Measurements from ENCODE around the gene BLZF1. TPM values are rescaled to one million over a fixed set of nuclear protein-coding genes. Genes with fewer than 3 reads are reported as not detected.
"Not testable (repeated sequence)": the region's sequence is repeated elsewhere in the genome, so short reads cannot be mapped to it uniquely, and the experiment has no call there.

Gene BLZF1
- total RNA-seq, 4 donors from 2014 or later = 15.7 to 31.5 (median 22.5) TPM

DNA sequence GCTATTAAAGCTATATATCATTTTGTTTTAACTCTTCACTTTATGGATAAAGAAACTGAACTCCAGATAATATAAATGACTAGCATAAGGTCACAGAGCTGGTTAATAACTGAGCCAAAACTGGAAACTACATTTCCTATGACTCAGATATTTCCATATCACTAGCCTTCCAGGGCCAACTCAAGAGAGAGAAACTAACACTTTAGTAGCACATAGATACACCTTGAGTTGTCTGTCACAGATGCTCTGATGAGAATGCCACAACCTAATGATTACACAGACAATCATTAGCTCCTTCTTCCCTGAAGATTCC, 41.1 kb upstream of the BLZF1 start:
- TF ChIP-seq, protein P1, sequence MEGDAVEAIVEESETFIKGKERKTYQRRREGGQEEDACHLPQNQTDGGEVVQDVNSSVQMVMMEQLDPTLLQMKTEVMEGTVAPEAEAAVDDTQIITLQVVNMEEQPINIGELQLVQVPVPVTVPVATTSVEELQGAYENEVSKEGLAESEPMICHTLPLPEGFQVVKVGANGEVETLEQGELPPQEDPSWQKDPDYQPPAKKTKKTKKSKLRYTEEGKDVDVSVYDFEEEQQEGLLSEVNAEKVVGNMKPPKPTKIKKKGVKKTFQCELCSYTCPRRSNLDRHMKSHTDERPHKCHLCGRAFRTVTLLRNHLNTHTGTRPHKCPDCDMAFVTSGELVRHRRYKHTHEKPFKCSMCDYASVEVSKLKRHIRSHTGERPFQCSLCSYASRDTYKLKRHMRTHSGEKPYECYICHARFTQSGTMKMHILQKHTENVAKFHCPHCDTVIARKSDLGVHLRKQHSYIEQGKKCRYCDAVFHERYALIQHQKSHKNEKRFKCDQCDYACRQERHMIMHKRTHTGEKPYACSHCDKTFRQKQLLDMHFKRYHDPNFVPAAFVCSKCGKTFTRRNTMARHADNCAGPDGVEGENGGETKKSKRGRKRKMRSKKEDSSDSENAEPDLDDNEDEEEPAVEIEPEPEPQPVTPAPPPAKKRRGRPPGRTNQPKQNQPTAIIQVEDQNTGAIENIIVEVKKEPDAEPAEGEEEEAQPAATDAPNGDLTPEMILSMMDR (IDR thresholded peaks at IDR 0.05) = no peak
- DNase-seq (ENCODE audit: low spot score) = no peak
- no peak for ATAC-seq (ENCODE audit: low FRiP score)

DNA sequence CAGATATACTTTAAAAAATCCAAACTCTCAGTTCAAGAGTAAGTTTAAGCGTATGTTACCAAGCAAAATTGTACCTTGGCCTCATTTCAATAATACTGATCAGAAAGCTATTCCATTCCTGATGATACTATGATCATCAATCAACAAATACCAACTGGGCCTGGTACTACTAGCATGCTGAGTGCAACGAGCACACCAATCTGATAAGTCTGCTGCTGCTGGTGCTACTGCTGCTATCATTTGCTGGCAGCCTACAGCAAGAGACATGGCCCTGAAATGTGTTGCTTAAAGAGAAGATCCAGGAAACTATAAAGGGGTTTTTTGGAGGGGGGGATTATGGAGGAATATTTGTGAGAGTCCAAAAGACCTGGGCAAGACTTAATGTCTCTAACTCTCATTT, 40.1 kb upstream of the BLZF1 start:
- TF ChIP-seq, protein P1 (IDR thresholded peaks at IDR 0.05) = no peak
- DNase-seq (ENCODE audit: low spot score) (no peak), ATAC-seq (ENCODE audit: low FRiP score) (no peak)

DNA sequence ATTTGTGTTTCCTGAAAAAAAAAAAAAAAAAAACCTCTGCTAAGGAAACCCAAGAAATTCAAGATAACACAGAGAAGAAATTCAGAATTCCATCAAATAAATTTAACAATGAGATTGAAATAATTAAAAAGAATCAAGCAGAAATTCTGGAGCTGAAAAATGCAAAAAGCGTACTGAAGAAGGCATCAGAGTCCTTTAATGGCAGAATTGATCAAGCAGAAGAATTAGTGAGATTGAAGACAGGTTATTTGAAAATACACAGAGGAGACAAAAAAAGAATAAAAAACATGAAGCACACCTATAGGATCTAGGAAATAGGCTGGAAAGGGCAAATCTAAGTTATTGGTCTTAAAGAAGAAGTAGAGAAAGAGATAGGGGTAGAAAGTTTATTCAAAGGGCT, 38.6 kb upstream of the BLZF1 start:
- ATAC-seq (ENCODE audit: low FRiP score) (no peak), DNase-seq (ENCODE audit: low spot score) (no peak)
- TF ChIP-seq, protein P1 (IDR thresholded peaks at IDR 0.05) = no peak

DNA sequence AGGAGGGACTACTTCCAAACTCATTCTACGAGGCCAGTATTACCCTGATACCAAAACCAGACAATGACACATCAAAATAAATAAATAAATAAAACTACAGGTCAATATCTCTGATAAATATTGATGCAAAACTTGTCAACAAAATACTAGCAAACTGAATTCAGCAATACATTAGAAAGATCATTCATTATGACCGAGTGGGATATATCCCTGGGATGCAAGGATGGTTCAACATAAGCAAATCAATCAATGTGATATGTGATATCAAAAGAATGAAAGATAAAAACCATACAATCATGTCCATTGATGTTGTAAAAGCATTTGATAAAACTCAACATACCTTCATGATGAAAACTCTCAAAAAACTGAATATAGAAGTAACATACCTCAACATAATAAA, 37.1 kb upstream of the BLZF1 start:
- DNase-seq (ENCODE audit: low spot score) = no peak
- no peak for ATAC-seq (ENCODE audit: low FRiP score)
- TF ChIP-seq, protein P1 (IDR thresholded peaks at IDR 0.05) = no peak

DNA sequence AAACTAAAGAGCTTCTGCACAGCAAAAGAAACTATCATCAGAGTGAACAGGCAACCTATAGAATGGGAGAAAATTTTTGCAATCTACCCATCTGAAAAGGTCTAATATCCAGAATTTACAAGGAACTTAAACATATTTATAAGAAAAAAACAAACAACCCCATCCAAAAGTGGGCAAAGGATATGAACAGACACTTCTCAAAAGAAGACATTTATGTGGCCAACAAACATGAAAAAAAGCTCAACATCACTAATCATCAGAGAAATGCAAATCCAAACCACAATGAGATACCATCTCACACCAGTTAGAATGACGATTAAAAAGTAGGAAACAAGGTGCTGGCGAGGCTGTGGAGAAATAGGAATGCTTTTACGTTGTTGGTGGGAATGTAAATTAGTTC, 33.3 kb upstream of the BLZF1 start:
- ATAC-seq (ENCODE audit: low FRiP score); DNase-seq (ENCODE audit: low spot score): not testable (repeated sequence)

DNA sequence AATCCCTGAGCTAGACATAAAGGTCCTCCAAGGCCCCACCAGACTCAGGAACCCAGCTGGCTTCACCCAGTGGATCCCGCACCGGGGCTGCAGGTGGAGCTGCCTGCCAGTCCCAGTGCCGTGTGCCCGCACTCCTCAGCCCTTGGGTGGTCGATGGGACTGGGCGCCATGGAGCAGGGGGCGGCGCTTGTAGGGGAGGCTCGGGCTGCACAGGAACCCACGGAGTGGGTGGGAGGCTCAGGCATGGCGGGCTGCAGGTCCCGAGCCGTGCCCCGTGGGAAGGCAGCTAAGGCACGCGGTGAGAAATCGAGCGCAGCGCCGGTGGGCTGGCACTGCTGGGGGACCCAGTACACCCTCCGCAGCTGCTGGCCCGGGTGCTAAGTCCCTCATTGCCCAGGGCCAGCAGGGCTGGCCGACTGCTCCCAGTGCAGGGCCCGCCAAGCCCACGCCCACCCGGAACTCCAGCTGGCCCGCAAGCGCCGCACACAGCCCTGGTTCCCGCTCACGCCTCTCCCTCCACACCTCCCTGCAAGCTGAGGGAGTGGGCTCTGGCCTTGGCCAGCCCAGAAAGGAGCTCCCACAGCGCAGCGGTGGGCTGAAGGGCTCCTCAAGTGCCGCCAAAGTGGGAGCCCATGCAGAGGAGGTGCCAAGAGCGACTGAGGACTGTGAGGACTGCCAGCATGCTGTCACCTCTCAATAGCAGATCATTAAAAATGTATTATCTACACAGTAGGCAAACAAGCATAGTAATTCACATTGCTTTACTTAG, 30.9 kb upstream of the BLZF1 start:
- not testable (repeated sequence) for ATAC-seq (ENCODE audit: low FRiP score); DNase-seq (ENCODE audit: low spot score)

DNA sequence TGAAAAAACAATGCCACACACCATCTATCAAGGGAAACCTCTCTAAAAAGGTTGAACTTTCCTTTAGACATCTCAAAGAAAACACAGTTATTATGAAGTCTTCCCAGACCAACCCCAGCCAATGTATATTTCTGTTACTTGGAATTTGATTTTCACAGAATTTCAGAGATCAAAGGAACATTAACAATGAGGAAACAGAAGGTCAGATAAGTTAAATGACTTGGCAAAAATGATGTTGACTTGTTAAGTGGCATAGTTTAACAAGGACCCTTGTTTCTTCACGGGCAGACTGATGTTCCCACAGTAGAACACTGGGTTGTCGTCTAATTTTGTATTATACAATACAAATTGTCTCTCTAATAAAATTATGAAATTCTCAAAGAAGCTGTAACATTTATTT, 29.4 kb upstream of the BLZF1 start:
- ATAC-seq (ENCODE audit: low FRiP score) = no peak
- TF ChIP-seq, protein P1 (IDR thresholded peaks at IDR 0.05) = no peak
- DNase-seq (ENCODE audit: low spot score) = no peak

DNA sequence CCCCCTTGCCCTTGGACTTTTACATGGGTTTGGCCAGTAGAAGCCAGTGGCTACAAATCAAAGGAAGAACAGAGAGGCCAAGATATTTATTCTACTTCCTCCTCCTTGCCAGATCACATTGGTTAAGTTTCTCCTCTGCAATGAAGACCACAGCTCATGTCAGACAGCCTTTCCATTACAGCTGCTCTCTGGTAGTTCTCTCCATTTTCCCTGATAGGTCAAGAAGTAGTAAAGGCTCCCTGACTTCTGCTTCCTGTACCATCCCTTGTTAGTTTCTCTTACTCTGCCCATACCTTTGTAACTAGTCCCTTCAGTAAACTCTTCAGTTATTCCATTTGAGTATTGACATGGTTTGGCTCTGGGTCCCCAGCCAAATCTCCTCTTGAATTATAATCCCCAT, 28.2 kb upstream of the BLZF1 start:
- no peak for ATAC-seq (ENCODE audit: low FRiP score)
- TF ChIP-seq, protein P1 (IDR thresholded peaks at IDR 0.05) = no peak
- DNase-seq (ENCODE audit: low spot score) = no peak
